ENCODE results near the gene PRPF8.
"Not testable (repeated sequence)": the region's sequence is repeated elsewhere in the genome, so short reads cannot be mapped to it uniquely, and the experiment has no call there.

PRPF8 gene

GRCh38 chr17:1684378-1685189 is at the start of gene PRPF8:
PRPF8 (minus strand) TSS chr17:1684867; CDS start chr17:1684571, 296 bp downstream.
- DNase-seq (ENCODE audit: low spot score), result peak; percentile 99

- no peak for DNase-seq (ENCODE audit: low spot score)
Observed at GRCh38 chr17:1733759-1734158, 49.1 kb upstream of the PRPF8 start.

DNA sequence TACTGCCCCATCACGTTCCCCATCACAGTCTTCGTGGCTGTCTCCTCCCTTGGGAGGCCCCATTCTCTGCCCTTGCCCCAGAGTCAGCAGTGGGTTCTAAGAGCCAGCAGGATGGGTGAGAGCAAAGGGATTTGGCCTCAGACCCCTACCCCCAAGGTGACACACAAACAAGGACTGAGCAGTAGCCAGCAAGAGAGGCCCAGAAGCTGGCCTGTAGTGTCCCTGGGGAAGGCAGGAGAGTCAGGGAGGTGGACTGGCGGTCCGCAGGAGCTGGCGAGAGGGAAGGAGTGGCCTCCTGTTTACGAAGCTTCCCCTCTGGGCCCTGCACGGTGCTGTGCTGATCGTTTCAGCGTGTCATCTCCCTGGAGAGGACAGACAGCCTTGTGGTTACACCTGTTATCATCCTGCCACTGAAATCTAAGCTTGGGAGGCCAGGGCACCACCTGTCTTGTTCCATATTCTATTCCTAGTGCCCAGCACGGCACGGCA is 48.2 kb upstream of the PRPF8 start:
- DNase-seq (ENCODE audit: low spot score), result no peak

GRCh38 chr17:1732241-1732832 is 47.7 kb upstream of the PRPF8 start:
- no peak for DNase-seq (ENCODE audit: low spot score)

GRCh38 chr17:1731194-1731506 is 46.5 kb upstream of the PRPF8 start:
- DNase-seq (ENCODE audit: low spot score), result no peak

DNA sequence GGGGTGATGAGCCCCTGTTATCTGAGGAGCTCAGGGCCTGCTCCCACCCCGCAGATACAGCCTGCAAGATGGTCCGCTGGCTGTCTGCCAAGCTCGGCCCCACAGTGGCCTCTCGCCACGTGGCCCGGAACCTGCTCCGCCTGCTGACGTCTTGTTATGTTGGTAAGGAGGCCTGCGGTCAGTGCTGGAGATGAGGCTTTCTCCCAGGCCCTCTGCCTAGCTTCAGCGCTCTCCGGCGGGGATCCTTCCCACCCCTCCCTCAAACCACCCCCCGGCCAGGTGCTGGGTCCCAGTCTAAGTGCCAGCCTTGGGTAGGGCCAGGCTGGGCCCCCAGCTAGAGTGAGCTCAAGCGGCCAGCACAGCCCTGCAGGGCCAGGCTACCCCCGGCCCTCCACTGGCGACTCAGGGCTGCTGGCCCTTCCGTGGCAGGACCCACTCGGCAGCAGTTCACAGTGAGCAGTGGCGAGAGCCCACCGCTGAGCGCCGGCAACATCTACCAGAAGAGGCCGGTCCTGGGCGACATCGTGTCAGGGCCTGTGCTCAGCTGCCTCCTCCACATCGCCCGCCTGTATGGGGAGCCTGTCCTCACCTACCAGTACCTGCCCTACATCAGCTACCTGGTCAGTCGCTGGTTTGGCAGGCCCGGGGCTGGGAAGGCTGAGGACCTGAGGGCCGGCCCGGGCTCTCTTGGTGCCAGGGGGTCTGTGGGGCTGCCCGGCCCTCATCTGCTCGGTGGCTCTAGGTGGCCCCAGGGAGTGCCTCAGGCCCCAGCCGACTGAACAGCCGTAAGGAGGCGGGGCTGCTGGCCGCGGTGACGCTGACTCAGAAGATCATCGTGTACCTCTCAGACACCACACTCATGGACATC is 45.9 kb upstream of the PRPF8 start:
- DNase-seq (ENCODE audit: low spot score), result no peak

DNA sequence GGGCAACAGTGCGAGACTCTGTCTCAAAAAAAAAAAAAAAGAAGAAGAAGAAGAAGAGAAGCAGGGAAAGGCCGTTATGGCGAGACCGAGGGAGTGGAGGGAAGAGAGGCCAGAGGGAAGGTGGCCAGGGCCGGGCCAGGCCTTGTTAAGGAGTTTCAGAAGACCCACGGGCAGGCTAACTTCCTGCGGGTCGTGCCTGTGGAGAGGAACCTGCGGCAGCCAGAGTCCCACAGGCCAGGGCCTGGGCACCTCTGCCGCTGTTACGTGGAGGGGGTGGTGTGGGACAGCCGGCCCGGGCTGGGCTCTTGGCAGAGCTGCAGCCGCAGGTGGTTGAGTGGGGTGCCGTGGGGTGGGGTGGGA is 45.3 kb upstream of the PRPF8 start:
- DNase-seq (ENCODE audit: low spot score), result no peak

GRCh38 chr17:1727876-1728630 is 43.4 kb upstream of the PRPF8 start:
- DNase-seq (ENCODE audit: low spot score), result no peak

GRCh38 chr17:1727258-1727789 is 42.7 kb upstream of the PRPF8 start:
- no peak for DNase-seq (ENCODE audit: low spot score)

GRCh38 chr17:1726626-1727257 is 42.1 kb upstream of the PRPF8 start:
- no peak for DNase-seq (ENCODE audit: low spot score)

DNA sequence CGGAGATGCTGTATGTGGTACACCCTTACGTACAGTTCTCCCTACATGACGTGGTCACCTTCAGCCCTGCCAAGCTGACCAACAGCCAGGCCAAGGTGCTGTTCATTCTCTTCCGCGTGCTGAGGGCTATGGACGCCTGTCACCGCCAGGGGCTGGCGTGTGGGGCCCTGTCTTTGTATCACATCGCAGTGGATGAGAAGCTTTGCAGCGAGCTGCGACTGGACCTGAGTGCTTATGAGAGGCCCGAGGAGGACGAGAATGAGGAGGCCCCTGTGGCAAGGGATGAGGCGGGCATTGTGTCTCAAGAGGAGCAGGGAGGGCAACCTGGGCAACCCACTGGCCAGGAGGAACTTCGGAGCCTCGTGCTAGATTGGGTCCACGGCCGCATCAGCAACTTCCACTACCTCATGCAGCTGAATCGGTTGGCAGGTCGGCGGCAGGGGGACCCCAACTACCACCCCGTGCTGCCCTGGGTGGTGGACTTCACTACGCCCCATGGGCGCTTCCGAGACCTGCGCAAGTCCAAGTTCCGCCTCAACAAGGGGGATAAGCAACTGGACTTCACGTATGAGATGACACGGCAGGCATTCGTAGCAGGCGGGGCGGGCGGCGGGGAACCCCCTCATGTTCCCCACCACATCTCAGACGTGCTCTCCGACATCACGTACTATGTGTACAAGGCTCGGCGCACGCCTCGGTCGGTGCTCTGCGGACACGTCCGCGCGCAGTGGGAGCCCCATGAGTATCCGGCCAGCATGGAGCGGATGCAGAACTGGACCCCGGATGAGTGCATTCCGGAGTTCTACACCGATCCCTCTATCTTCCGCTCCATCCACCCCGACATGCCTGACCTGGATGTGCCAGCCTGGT is 41.2 kb upstream of the PRPF8 start:
- no peak for DNase-seq (ENCODE audit: low spot score)

DNA sequence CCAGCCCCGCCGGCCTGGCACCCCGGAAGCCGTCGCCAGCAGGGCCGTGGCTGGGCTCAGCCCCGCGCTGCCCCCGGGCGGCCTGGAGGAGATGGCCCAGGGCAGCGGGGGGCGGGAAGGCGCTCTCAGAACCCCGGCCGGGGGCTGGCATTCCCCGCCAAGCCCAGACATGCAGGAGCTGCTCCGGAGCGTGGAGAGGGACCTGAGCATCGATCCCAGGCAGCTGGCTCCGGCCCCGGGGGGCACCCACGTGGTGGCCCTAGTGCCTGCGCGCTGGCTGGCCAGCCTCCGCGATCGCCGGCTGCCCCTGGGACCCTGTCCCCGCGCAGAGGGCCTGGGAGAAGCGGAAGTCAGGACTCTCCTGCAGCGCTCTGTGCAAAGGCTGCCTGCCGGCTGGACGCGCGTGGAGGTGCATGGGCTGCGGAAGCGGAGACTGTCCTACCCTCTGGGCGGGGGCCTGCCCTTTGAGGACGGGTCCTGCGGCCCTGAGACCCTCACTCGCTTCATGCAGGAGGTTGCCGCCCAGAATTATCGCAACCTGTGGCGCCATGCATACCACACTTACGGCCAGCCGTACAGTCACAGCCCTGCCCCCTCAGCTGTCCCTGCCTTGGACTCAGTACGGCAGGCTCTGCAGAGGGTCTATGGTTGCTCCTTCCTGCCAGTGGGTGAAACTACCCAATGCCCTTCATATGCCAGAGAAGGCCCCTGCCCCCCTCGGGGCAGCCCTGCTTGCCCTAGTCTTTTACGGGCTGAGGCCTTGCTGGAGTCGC is 40.4 kb upstream of the PRPF8 start:
- DNase-seq (ENCODE audit: low spot score), result no peak

DNA sequence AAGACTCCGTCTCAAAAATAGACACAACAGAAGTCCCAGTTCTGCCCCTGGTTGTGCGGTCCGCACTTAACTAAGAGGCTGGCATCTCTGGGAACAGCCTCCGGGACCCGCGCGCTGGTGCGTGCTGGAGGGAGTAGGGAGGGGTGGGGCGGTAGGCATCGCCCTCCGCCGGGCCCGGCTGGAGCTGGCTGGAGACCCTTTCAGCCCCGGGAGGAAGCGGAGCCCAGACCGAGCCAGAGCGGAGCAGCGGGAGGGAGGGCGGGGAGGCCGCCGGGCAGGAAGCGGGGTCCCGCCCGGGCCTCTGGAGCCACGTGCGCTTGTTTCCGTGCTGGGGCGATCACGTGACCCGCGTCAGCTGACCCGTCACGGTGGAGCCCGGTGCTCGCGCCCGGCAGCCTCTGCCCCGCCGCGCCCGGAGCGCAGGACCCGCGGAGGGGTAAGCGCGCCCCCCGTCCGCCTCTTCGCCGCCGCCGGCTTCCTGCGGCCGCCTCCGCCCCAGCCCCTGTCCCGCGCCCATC is 39.7 kb upstream of the PRPF8 start, which contains the start of gene WDR81:
Gene WDR81, plus strand, starts transcription at position 354 of the 518 bp plus-strand sequence. CDS start 256 bp downstream, outside the sequence.
- DNase-seq (ENCODE audit: low spot score), result peak; percentile 90

DNA sequence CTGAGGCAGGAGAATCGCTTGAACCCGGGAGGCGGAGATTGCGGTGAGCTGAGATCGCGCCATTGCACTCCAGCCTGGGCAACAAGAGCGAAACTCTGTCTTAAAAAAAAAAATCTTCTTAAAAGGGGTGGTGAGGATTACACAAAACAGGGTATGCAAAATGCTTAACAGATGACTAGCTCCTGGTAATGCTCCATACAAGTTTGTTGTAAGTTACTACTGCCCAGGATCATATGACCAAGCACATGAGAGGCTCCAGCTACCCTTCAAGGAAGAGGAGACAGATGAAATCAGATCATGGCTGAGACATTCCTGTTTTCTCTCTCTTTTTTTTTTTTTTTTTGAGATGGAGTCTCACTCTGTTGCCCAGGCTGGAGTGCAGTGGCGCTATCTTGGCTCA is 37.4 kb upstream of the PRPF8 start:
- DNase-seq (ENCODE audit: low spot score), result not testable (repeated sequence)

- peak; percentile 72 for DNase-seq (ENCODE audit: low spot score)
Observed at GRCh38 chr17:1720856-1721386, 36.3 kb upstream of the PRPF8 start.

GRCh38 chr17:1718362-1719165 is 33.9 kb upstream of the PRPF8 start:
- DNase-seq (ENCODE audit: low spot score), result no peak

DNA sequence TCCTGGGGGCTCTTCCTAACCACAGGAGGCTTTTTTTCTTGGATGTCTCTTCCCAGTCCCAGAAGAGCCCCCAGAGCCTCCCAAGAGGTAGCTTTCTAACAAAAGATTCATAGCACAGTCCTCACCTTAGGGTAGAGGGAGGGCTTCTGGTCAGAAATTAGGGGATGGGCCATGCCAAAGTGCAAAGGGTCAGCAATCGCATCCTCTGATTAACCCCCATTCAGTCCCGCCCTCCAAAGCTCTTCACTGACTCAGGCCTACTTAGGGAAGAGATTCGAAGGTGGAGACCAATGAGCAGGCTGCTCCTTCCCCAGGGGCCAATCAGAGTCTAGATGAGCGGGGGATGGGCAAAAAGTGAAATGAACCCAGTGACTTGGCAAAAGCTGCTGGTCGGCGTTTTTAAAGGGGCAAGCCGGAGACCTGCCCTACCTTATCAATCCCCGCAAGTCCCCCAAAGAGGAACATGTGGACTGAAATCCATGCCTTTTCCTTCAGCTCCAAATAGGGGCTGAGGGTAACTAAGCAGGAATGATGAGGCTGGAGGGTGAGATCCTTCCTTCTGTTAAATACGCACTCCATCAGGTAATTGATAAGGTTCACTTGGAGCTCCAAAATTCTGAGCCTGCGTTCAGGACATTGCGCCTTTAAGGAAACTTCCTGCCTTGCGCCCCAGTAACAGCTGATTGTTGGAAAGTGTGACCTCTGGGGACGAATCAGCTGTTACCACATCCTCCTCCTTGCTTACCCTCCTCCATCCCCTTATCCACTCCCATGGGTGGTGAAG is 32.4 kb upstream of the PRPF8 start:
- peak; percentile 95 for DNase-seq (ENCODE audit: low spot score)
